Activated CD4-positive, CD25-positive, alpha-beta regulatory T cell treated with anti-CD3 and anti-CD28 coated beads, Interleukin-2, amount 50 U/mL, for 72 hours (primary cell): Measurements from ENCODE around the gene MYOM3.

Experiments used
- DNase-seq: peaks from one replicate; pipeline ENCODE4 v3.0.0; 2021

Gene MYOM3

GRCh38 chr1:24138476-24139221 is 26.7 kb upstream of the MYOM3 start:
- DNase-seq: no peak

- DNase-seq: no peak
Observed at GRCh38 chr1:24136956-24137539, 25.1 kb upstream of the MYOM3 start.

- no peak for DNase-seq
Observed at GRCh38 chr1:24134376-24134775, 22.4 kb upstream of the MYOM3 start.

- DNase-seq: no peak
Observed at GRCh38 chr1:24133819-24134218, 21.9 kb upstream of the MYOM3 start.

- DNase-seq: no peak
Observed at GRCh38 chr1:24130385-24130784, 18.4 kb upstream of the MYOM3 start.

- no peak for DNase-seq
Observed at GRCh38 chr1:24127801-24128363, 15.9 kb upstream of the MYOM3 start.

GRCh38 chr1:24127134-24127800 is 15.3 kb upstream of the MYOM3 start:
- no peak for DNase-seq

- DNase-seq: no peak
Observed at GRCh38 chr1:24126672-24127023, 14.7 kb upstream of the MYOM3 start.

- no peak for DNase-seq
Observed at GRCh38 chr1:24126018-24126671, 14.2 kb upstream of the MYOM3 start.

GRCh38 chr1:24125456-24125855 is 13.5 kb upstream of the MYOM3 start:
- no peak for DNase-seq

- DNase-seq: no peak
Observed at GRCh38 chr1:24124980-24125379, 13.0 kb upstream of the MYOM3 start.

GRCh38 chr1:24123611-24124010 is 11.7 kb upstream of the MYOM3 start:
- no peak for DNase-seq

GRCh38 chr1:24122776-24123175 is 10.8 kb upstream of the MYOM3 start:
- no peak for DNase-seq

- no peak for DNase-seq
Observed at GRCh38 chr1:24121406-24121805, 9.5 kb upstream of the MYOM3 start.

GRCh38 chr1:24120965-24121364 is 9.0 kb upstream of the MYOM3 start:
- DNase-seq: no peak

- DNase-seq: no peak
Observed at GRCh38 chr1:24119859-24120756, 8.2 kb upstream of the MYOM3 start.

GRCh38 chr1:24119489-24119858 is 7.5 kb upstream of the MYOM3 start:
- DNase-seq: no peak

- DNase-seq: no peak
Observed at GRCh38 chr1:24118410-24119242, 6.7 kb upstream of the MYOM3 start.

GRCh38 chr1:24117722-24118409 is 5.9 kb upstream of the MYOM3 start:
- no peak for DNase-seq

- no peak for DNase-seq
Observed at GRCh38 chr1:24117132-24117531, 5.2 kb upstream of the MYOM3 start.

- DNase-seq: no peak
Observed at GRCh38 chr1:24114753-24115152, 2.8 kb upstream of the MYOM3 start.
